ENCODE results near the gene TRUB1.
A peak's percentile ranks its signal among the peaks of the same experiment; 100 is the strongest.
"Not testable (repeated sequence)": the region's sequence is repeated elsewhere in the genome, so short reads cannot be mapped to it uniquely, and the experiment has no call there.

The TRUB1 gene

DNA sequence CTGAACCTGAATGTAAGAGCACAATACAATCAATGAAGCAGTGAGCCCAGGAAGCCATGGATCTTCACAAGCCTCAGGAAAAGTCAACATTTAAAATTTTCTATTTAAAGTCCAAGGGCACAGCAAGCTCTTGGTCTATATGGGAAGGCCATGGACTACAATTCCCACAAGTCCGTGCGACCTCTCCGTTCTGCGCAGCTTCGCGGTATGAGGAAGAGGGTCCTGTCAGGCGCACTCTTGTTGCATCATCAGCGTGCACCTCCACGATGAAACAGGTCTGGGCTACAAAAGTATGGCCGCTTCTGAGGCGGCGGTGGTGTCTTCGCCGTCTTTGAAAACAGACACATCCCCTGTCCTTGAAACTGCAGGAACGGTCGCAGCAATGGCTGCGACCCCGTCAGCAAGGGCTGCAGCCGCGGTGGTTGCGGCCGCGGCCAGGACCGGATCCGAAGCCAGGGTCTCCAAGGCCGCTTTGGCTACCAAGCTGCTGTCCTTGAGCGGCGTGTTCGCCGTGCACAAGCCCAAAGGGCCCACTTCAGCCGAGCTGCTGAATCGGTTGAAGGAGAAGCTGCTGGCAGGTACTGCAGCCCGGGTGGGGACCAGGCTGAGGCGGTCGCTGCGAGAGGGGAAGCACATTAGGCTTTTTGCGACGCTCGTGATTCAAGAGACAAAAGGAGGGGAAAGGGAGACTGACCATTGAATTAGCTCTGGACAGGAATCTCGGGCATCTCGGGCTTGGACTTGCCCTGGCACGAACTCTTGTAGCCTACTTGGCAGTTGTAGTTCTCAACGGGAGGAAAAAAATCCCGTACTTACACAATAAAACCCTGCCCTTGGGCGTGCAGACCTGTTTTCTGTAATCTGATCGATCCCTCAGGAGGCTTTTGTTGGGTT, at the start of gene TRUB1:
TSS of gene TRUB1 (plus strand) at position 234 of the 894 bp plus-strand sequence. CDS start at position 293, 59 bp downstream.
- DNase-seq, result peak; percentile 84 to 85

DNA sequence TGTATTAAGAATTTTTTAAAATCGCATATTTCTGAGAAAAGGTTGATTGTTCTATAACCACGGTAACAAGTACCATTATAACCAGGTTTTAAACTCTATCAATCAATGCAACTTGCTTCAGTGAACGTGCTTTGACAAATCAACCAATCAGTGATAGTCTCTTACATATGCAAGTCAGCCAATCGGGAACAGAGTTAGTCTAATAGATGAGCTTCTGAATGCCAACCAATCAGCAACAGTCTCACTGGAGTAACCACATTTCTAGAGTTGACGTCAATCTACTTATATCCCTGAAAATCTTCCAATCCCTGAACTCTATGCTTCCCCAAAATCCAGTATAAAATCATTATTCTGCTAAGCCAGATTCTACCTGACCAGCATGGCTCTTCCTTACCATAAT, 44.7 kb upstream of the TRUB1 start:
- no peak for DNase-seq

GRCh38 chr10:114894911-114895310, 43.1 kb upstream of the TRUB1 start:
- no peak for DNase-seq

- DNase-seq, result not testable (repeated sequence)
Observed at GRCh38 chr10:114897011-114897410, 41.0 kb upstream of the TRUB1 start.

GRCh38 chr10:114897593-114897992, 40.4 kb upstream of the TRUB1 start:
- DNase-seq, result no peak

- no peak for DNase-seq
Observed at GRCh38 chr10:114899982-114900381, 38.0 kb upstream of the TRUB1 start.

DNA sequence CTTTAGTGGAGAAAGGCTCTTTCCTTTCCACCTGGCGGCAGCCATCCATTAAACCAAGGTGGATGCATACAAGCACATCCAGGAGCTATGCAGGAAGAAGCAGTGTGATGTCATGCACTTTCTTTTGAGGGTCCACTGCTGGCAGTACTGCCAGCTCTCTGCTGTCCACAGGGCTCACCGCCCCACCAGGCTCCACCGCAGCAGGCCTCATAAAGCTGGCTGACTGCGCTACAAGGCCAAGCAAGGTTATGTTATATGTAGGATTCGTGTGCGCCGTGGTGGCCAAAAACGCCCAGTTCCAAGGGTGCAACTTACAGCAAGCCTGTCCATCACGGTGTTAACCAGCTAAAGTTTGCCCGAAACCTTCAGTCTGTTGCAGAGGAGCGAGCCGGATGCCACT, 37.3 kb upstream of the TRUB1 start:
- DNase-seq, result no peak

GRCh38 chr10:114902151-114902550, 35.8 kb upstream of the TRUB1 start:
- DNase-seq, result no peak

GRCh38 chr10:114905450-114905849, 32.5 kb upstream of the TRUB1 start:
- DNase-seq, result no peak

- DNase-seq, result no peak
Observed at GRCh38 chr10:114906981-114907380, 31.0 kb upstream of the TRUB1 start.

GRCh38 chr10:114908896-114909295, 29.1 kb upstream of the TRUB1 start:
- no peak for DNase-seq

GRCh38 chr10:114911052-114911711, 26.8 kb upstream of the TRUB1 start:
- DNase-seq, result no peak

GRCh38 chr10:114911801-114912469, 26.1 kb upstream of the TRUB1 start:
- no peak for DNase-seq

GRCh38 chr10:114912470-114912859, 25.5 kb upstream of the TRUB1 start:
- DNase-seq, result no peak

- DNase-seq, result no peak
Observed at GRCh38 chr10:114914560-114914959, 23.4 kb upstream of the TRUB1 start.

- no peak for DNase-seq
Observed at GRCh38 chr10:114915294-114915693, 22.7 kb upstream of the TRUB1 start.

DNA sequence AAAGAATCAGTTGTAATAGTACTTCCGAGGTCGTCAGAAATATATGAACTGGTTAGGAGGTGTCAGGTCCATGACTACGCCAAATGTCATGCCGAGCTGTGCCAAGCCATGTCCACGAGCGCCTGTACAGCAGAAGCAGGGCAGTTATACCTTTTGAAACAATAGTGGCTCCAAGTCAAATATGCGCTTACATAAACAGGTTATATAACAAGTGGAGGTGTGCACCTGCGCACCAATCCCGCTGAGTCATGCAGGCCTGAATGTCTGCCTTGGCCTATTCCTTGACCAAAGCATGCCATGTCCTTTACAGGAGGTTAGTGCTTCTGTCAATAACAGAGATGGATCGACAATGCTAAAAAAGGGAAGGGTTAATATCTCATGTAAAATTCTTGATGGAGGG, 21.3 kb upstream of the TRUB1 start:
- no peak for DNase-seq

- DNase-seq, result no peak
Observed at GRCh38 chr10:114917459-114917858, 20.5 kb upstream of the TRUB1 start.

GRCh38 chr10:114917927-114918672, 19.9 kb upstream of the TRUB1 start:
- no peak for DNase-seq

GRCh38 chr10:114920459-114920858, 17.5 kb upstream of the TRUB1 start:
- DNase-seq, result no peak

DNA sequence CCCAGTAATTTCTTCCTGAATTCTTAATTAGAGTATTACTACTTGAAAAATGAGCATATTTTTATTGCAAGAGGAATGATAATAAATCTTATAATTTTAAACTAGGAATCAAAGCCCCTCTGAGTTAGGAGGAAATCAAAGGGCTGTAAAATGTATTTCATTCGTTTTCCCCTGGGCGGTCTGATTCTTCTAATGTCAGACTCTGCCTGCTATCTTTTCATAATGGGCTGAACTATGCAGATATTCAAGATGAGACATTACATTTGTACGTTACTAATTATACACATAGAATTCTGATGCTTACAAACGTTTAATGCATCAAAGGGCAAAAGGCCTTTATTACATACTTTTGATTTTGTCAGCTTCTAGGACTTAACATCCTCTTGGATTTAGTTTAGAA, 16.0 kb upstream of the TRUB1 start:
- DNase-seq, result no peak

- no peak for DNase-seq
Observed at GRCh38 chr10:114923551-114923950, 14.4 kb upstream of the TRUB1 start.

Data from cerebellar nuclear complex (tissue), 1 donor.